Esophagus squamous epithelium (tissue), 4 donors: ENCODE measurements around the gene SYAP1.
"Not testable (repeated sequence)": the region's sequence is repeated elsewhere in the genome, so short reads cannot be mapped to it uniquely, and the experiment has no call there.

Experiments used
- POLR2A ChIP-seq, 4 donors: fragments of 450-650 bp; IDR thresholded peaks; one replicate each; pipeline ENCODE4 v1.6.1; 2017; ENCODE audit warnings: antibody characterized with exemption in 4 of 4, mild to moderate bottlenecking in 4 of 4, moderate library complexity in 3 of 4
- TF ChIP-seq, protein P1 (sequence below), 6 experiments: fragments of 450-650 bp in 4 of 6; fragments of 200-600 bp in 2 of 6; sonication (generic) in 2 of 6; IDR thresholded peaks; one replicate each; pipeline ENCODE4 v1.5.1; 2016 to 2019; ENCODE audit warnings: antibody characterized with exemption in 6 of 6, mild to moderate bottlenecking in 4 of 6, moderate library complexity in 4 of 6

DNA sequence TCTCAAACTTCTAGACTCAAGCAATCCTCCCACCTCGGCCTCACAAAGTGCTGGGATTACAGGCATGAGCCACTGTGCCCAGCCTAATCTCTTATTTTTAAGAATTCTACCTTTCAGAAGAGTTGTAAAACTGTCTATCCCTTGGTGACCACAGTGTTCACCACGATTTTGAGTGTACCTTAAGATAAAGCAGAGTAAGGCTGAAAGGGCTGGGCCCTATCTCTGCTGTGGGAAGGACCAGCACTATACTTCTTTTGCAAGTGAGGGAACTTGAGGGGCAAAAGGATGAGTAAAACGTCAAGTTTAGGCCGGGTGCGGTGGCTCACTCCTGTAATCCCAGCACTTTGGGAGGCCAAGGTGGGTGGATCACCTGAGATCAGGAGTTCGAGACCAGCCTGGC, 3.0 kb upstream of the SYAP1 start:
- TF ChIP-seq, protein P1, sequence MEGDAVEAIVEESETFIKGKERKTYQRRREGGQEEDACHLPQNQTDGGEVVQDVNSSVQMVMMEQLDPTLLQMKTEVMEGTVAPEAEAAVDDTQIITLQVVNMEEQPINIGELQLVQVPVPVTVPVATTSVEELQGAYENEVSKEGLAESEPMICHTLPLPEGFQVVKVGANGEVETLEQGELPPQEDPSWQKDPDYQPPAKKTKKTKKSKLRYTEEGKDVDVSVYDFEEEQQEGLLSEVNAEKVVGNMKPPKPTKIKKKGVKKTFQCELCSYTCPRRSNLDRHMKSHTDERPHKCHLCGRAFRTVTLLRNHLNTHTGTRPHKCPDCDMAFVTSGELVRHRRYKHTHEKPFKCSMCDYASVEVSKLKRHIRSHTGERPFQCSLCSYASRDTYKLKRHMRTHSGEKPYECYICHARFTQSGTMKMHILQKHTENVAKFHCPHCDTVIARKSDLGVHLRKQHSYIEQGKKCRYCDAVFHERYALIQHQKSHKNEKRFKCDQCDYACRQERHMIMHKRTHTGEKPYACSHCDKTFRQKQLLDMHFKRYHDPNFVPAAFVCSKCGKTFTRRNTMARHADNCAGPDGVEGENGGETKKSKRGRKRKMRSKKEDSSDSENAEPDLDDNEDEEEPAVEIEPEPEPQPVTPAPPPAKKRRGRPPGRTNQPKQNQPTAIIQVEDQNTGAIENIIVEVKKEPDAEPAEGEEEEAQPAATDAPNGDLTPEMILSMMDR (IDR thresholded peaks at IDR 0.05): not testable (repeated sequence)
- not testable (repeated sequence) for TF ChIP-seq POLR2A (IDR thresholded peaks at IDR 0.05)
